Osteoblast (primary cell): Measurements from ENCODE around the gene FOLR2. TPM values are rescaled to one million over a fixed set of nuclear protein-coding genes. Genes with fewer than 3 reads are reported as not detected.

ENCODE experiments used
- DNase-seq: peaks from one replicate; pipeline ENCODE4 v3.0.0; 2011; ENCODE audit warnings: low spot score, mixed read lengths; ENCODE audit not compliant: insufficient read length; ENCODE audit errors: missing footprints
- H2AFZ ChIP-seq: 2 replicates; pipeline ENCODE4 v1.6.0; 2011; ENCODE audit warnings: mild to moderate bottlenecking, low read length
- H3K27ac ChIP-seq: 2 replicates; pipeline ENCODE4 v1.5.1; 2011; ENCODE audit warnings: mild to moderate bottlenecking, low read depth, low read length, moderate library complexity
- H3K27me3 ChIP-seq: 2 replicates; pipeline ENCODE4 v1.6.0; 2012; ENCODE audit warnings: mild to moderate bottlenecking, control low read depth, inconsistent platforms, low read length, moderate library complexity; ENCODE audit not compliant: insufficient read depth
- H3K36me3 ChIP-seq: 2 replicates; pipeline ENCODE4 v1.5.1; 2011; ENCODE audit warnings: mild to moderate bottlenecking, low read length, control low read depth, moderate library complexity; ENCODE audit not compliant: insufficient read depth
- H3K4me1 ChIP-seq: 2 replicates; pipeline ENCODE4 v1.5.1; 2011; ENCODE audit warnings: mild to moderate bottlenecking, low read length, control low read depth, moderate library complexity; ENCODE audit not compliant: insufficient read depth
- H3K4me2 ChIP-seq: 2 replicates; pipeline ENCODE4 v1.6.0; 2011; ENCODE audit warnings: mild to moderate bottlenecking, low read length; ENCODE audit not compliant: insufficient read depth
- H3K4me3 ChIP-seq: fragments of 200-600 bp; sonication (generic); 3 replicates; pipeline ENCODE4 v1.5.1; 2012; ENCODE audit warnings: mild to moderate bottlenecking, low read length, inconsistent platforms; ENCODE audit not compliant: insufficient read depth
- H3K79me2 ChIP-seq: 2 replicates; pipeline ENCODE4 v1.6.0; 2012; ENCODE audit warnings: mild to moderate bottlenecking, low read length, control low read depth, inconsistent platforms; ENCODE audit not compliant: insufficient read depth
- H3K9me3 ChIP-seq: 2 replicates; pipeline ENCODE4 v1.5.1; 2011; ENCODE audit warnings: low read depth, low read length, control low read depth
- H4K20me1 ChIP-seq: 2 replicates; pipeline ENCODE4 v1.6.0; 2012; ENCODE audit warnings: mild to moderate bottlenecking, low read length, control low read depth; ENCODE audit not compliant: insufficient read depth
- total RNA-seq: library from RNA; depleted of rRNA; stranded (reverse); fragments of >200 nt; gene quantifications from 2 replicates; pipeline ENCODE4 v1.2.3, GENCODE V29; 2012
- TF ChIP-seq, protein P1 (sequence below): IDR thresholded peaks from 2 replicates; pipeline ENCODE4 v1.5.1; 2011; ENCODE audit warnings: mild to moderate bottlenecking, low read depth, low read length, moderate library complexity; ENCODE audit errors: extremely low read depth

Gene FOLR2
- total RNA-seq, 1 donor, result not detected

GRCh38 chr11:72245263-72245816 is 28.7 kb downstream of the FOLR2 start:
- no peaks in the 10 kb centered on the region for H4K20me1 ChIP-seq
- peaks cover 68% of the 10 kb centered on the region for H3K27me3 ChIP-seq
- peak; percentile 72 for DNase-seq
- no peaks in the 10 kb centered on the region for H3K36me3 ChIP-seq
- no peak overlapping the region for H3K27ac ChIP-seq
- TF ChIP-seq, protein P1, sequence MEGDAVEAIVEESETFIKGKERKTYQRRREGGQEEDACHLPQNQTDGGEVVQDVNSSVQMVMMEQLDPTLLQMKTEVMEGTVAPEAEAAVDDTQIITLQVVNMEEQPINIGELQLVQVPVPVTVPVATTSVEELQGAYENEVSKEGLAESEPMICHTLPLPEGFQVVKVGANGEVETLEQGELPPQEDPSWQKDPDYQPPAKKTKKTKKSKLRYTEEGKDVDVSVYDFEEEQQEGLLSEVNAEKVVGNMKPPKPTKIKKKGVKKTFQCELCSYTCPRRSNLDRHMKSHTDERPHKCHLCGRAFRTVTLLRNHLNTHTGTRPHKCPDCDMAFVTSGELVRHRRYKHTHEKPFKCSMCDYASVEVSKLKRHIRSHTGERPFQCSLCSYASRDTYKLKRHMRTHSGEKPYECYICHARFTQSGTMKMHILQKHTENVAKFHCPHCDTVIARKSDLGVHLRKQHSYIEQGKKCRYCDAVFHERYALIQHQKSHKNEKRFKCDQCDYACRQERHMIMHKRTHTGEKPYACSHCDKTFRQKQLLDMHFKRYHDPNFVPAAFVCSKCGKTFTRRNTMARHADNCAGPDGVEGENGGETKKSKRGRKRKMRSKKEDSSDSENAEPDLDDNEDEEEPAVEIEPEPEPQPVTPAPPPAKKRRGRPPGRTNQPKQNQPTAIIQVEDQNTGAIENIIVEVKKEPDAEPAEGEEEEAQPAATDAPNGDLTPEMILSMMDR, result no peak
- no peak overlapping the region for H2AFZ ChIP-seq
- no peaks in the 10 kb centered on the region for H3K9me3 ChIP-seq
- no peak overlapping the region for H3K4me3 ChIP-seq
- H3K4me1 ChIP-seq, result no peaks in the 10 kb centered on the region
- no peaks in the 10 kb centered on the region for H3K79me2 ChIP-seq
- no peak overlapping the region for H3K4me2 ChIP-seq

GRCh38 chr11:72247584-72247983 is 31.0 kb downstream of the FOLR2 start:
- Histone ChIP-seq H3K9me3 (no peaks in the 10 kb centered on the region), H3K4me2 (no peak overlapping the region), H3K27ac (no peak overlapping the region), H3K36me3 (no peaks in the 10 kb centered on the region), H3K79me2 (no peaks in the 10 kb centered on the region), H3K4me1 (no peaks in the 10 kb centered on the region), H3K4me3 (no peak overlapping the region), H4K20me1 (no peaks in the 10 kb centered on the region), H2AFZ (no peak overlapping the region), H3K27me3 (peaks cover 66% of the 10 kb centered on the region)
- TF ChIP-seq, protein P1, result no peak
- DNase-seq, result no peak

DNA sequence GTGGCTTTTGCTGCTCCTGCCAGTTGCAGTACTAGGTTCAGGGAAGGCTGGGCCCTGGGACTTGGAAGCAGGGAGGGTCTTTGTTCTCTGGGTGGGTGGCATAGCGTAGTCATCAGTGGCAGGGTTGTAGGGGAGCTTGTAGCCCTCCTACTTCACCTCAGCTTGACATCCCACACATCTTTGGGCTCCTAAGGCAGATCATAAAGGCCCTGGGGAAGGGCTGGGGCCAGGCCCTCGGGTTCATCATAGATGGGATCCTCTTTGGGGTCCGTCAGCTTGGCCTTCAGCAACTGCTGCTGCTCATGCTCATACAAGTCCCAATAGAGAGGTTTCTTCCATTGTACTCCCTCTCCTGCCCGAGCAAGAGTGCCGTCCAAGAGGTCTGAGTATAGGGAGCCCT is 33.4 kb downstream of the FOLR2 start:
- no peak for DNase-seq
- Histone ChIP-seq H3K9me3 (no peaks in the 10 kb centered on the region), H3K27me3 (peaks cover 59% of the 10 kb centered on the region)

DNA sequence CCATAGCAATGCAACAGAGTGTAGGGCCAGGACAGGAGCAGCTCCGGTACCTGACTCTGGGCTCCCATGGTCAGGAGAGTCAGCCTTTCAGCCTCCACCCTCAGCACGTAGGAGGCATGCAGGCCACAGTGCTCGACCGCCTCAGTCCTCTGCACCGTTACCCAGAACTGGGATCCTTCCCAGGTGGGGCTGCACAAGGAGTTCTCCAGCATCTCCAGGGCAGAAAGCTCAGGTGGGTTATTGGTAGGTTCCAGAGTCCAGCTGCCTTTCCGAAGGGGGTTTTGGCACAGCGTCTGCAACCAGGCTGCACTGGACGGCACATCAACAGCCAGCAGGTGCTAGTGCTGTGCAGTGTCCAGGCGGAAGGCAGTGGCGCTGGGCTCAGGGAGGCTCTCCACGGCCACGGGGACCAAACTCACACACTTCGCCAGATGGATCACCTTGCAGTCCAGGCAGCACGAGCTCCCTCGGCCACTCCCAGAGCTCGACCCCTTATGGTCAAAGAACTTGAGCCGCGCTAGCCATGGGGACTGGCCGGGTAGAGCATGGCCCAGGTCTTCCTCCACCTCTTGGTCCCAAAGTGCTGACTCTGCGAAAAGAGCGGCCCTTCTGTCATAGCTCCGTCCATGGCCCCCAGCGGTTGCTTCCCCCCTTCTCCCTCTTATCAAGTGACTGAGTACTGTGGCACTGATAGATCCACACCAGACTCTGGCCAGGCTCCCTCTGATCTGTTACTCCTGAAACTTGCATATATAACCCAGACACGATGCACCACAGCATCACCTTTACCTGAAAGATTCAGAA is 34.3 kb downstream of the FOLR2 start:
- no peaks in the 10 kb centered on the region for H3K79me2 ChIP-seq
- H4K20me1 ChIP-seq, result no peaks in the 10 kb centered on the region
- peaks cover 59% of the 10 kb centered on the region for H3K27me3 ChIP-seq
- no peak overlapping the region for H3K4me3 ChIP-seq
- TF ChIP-seq, protein P1, result no peak
- H3K4me2 ChIP-seq, result no peak overlapping the region
- no peaks in the 10 kb centered on the region for H3K9me3 ChIP-seq
- no peak overlapping the region for H2AFZ ChIP-seq
- H3K36me3 ChIP-seq, result no peaks in the 10 kb centered on the region
- no peaks in the 10 kb centered on the region for H3K4me1 ChIP-seq
- DNase-seq, result peak; percentile 59
- no peak overlapping the region for H3K27ac ChIP-seq

More for the DNA sequence above, 33.4 kb downstream of the FOLR2 start:
- TF ChIP-seq, protein P1, result no peak
- Histone ChIP-seq H3K36me3 (no peaks in the 10 kb centered on the region), H2AFZ (no peak overlapping the region), H3K27ac (no peak overlapping the region), H3K4me2 (no peak overlapping the region), H3K4me3 (no peak overlapping the region), H3K79me2 (no peaks in the 10 kb centered on the region), H3K4me1 (no peaks in the 10 kb centered on the region), H4K20me1 (no peaks in the 10 kb centered on the region)
